Measurements from ENCODE around the gene TEX22.

Gene TEX22

GRCh38 chr14:105460116-105460515 lies 61.8 kb downstream of the TEX22 start:
- no peak for DNase-seq (ENCODE audit: low spot score)
- TF ChIP-seq CTCF (IDR thresholded peaks at IDR 0.05; ENCODE audit: extremely low read depth, missing control alignments) = no peak

- DNase-seq (ENCODE audit: low spot score) = no peak
- no peak for TF ChIP-seq CTCF (IDR thresholded peaks at IDR 0.05; ENCODE audit: extremely low read depth, missing control alignments)
Observed at GRCh38 chr14:105460616-105461015, 62.3 kb downstream of the TEX22 start.

GRCh38 chr14:105461903-105462302 lies 63.6 kb downstream of the TEX22 start:
- no peak for TF ChIP-seq CTCF (IDR thresholded peaks at IDR 0.05; ENCODE audit: extremely low read depth, missing control alignments)
- no peak for DNase-seq (ENCODE audit: low spot score)
